IPS DF 6.9 (cell line): Measurements from ENCODE around the gene LONP2.
A peak's percentile ranks its signal among the peaks of the same experiment; 100 is the strongest.
"Not testable (repeated sequence)": the region's sequence is repeated elsewhere in the genome, so short reads cannot be mapped to it uniquely, and the experiment has no call there.

ENCODE experiments used
- DNase-seq: peaks from one replicate; pipeline ENCODE4 v3.0.0-alpha.2; 2013; ENCODE audit warnings: low read depth, low spot score
- H3K27ac ChIP-seq: one replicate; pipeline ENCODE4 v1.5.1; 2013; ENCODE audit warnings: low read length, control low read depth
- H3K27me3 ChIP-seq: 2 replicates; pipeline ENCODE4 v1.6.1; 2013; ENCODE audit warnings: mild to moderate bottlenecking, low read length; ENCODE audit not compliant: control insufficient read depth, insufficient read depth
- H3K36me3 ChIP-seq: 2 replicates; pipeline ENCODE4 v1.6.1; 2013; ENCODE audit warnings: low read length; ENCODE audit not compliant: control insufficient read depth, insufficient read depth
- H3K4me1 ChIP-seq: 2 replicates; pipeline ENCODE4 v1.6.1; 2013; ENCODE audit warnings: low read length; ENCODE audit not compliant: control insufficient read depth, insufficient read depth
- H3K4me3 ChIP-seq: 2 replicates; pipeline ENCODE4 v1.5.1; 2013; ENCODE audit warnings: mild to moderate bottlenecking, low read length
- H3K9me3 ChIP-seq: 2 replicates; pipeline ENCODE4 v1.6.1; 2013; ENCODE audit warnings: low read length, inconsistent platforms; ENCODE audit not compliant: control insufficient read depth, insufficient read depth
- WGBS: extraction: QIAGEN DNeasy Blood & Tissue Kit; methylation state at CpG from one replicate; pipeline ENCODE4 v1.1.7; 2013; ENCODE audit warnings: mixed read lengths, missing lambda C conversion rate; ENCODE audit not compliant: insufficient read length, insufficient coverage; 5-methylcytosine and 5-hydroxymethylcytosine counted together

The LONP2 gene

GRCh38 chr16:48235556-48236136 lies 8.5 kb upstream of the LONP2 start:
- no peaks in the 10 kb centered on the region for H3K27me3 ChIP-seq
- WGBS, result no CpG with 5 or more reads among the region's 6 CpGs
- H3K4me3 ChIP-seq, result no peak overlapping the region
- no peak overlapping the region for H3K27ac ChIP-seq
- H3K9me3 ChIP-seq, result no peaks in the 10 kb centered on the region
- 0 out of 2 replicates have a peak, but pooled peaks cover 1% of the 10 kb centered on the region for H3K4me1 ChIP-seq
- H3K36me3 ChIP-seq, result no peaks in the 10 kb centered on the region
- DNase-seq, result no peak

- no CpG with 5 or more reads among the region's 1 CpG for WGBS
- no peaks in the 10 kb centered on the region for H3K9me3 ChIP-seq
- DNase-seq, result no peak
- H3K4me1 ChIP-seq, result 0 out of 2 replicates have a peak, but pooled peaks cover 1% of the 10 kb centered on the region
- H3K4me3 ChIP-seq, result no peak overlapping the region
- no peaks in the 10 kb centered on the region for H3K27me3 ChIP-seq
- no peaks in the 10 kb centered on the region for H3K36me3 ChIP-seq
- H3K27ac ChIP-seq, result no peak overlapping the region
Measured at GRCh38 chr16:48236286-48236685, 7.8 kb upstream of the LONP2 start.

GRCh38 chr16:48240147-48240546 lies 4.0 kb upstream of the LONP2 start:
- not testable (repeated sequence) for H3K9me3 ChIP-seq, DNase-seq, H3K4me3 ChIP-seq, H3K4me1 ChIP-seq, H3K27me3 ChIP-seq, H3K27ac ChIP-seq, H3K36me3 ChIP-seq
- no CpG with 5 or more reads among the region's 3 CpGs for WGBS

- WGBS, result no CpG with 5 or more reads among the region's 8 CpGs
- H3K4me1 ChIP-seq, result no peaks in the 10 kb centered on the region
- H3K27me3 ChIP-seq, result no peaks in the 10 kb centered on the region
- no peaks in the 10 kb centered on the region for H3K36me3 ChIP-seq
- no peak for DNase-seq
- H3K27ac ChIP-seq, result no peak overlapping the region
- H3K4me3 ChIP-seq, result peak overlapping the region; percentile 84; the same call in 1 of the 2 replicates
- no peaks in the 10 kb centered on the region for H3K9me3 ChIP-seq
Measured at GRCh38 chr16:48244863-48245195, 729 bp downstream of the LONP2 start.

- DNase-seq, result no peak
- no peaks in the 10 kb centered on the region for H3K27me3 ChIP-seq
- H3K36me3 ChIP-seq, result no peaks in the 10 kb centered on the region
- H3K9me3 ChIP-seq, result no peaks in the 10 kb centered on the region
- no peak overlapping the region for H3K4me3 ChIP-seq
- H3K27ac ChIP-seq, result no peak overlapping the region
- WGBS, result no CpG with 5 or more reads among the region's 2 CpGs
- no peaks in the 10 kb centered on the region for H3K4me1 ChIP-seq
Measured at GRCh38 chr16:48246066-48246465, 2.0 kb downstream of the LONP2 start.

- DNase-seq, result no peak
- H3K27ac ChIP-seq, result no peak within 1 kb of the TSS
- no peaks in the 10 kb centered on the region for H3K36me3 ChIP-seq
- no peaks in the 10 kb centered on the region for H3K4me1 ChIP-seq
- H3K27me3 ChIP-seq, result no peaks in the 10 kb centered on the region
- no peaks in the 10 kb centered on the region for H3K9me3 ChIP-seq
- no CpG with 5 or more reads among the region's 4 CpGs for WGBS
- H3K4me3 ChIP-seq, result no peak within 1 kb of the TSS
Measured at GRCh38 chr16:48247311-48247710, 3.2 kb downstream of the LONP2 start, which contains the start of gene ABCC11. Gene ABCC11, minus strand, starts transcription at chr16:48247539. Its CDS starts 15,618 bp downstream, at chr16:48231921.

- Histone ChIP-seq H3K4me1 (no peaks in the 10 kb centered on the region), H3K36me3 (no peaks in the 10 kb centered on the region), H3K27me3 (no peaks in the 10 kb centered on the region), H3K9me3 (no peaks in the 10 kb centered on the region), H3K27ac (no peak overlapping the region), H3K4me3 (no peak overlapping the region)
- no CpG with 5 or more reads among the region's 5 CpGs for WGBS
- no peak for DNase-seq
Measured at GRCh38 chr16:48250520-48251278, 6.6 kb downstream of the LONP2 start.

GRCh38 chr16:48252013-48252412 lies 7.9 kb downstream of the LONP2 start:
- Histone ChIP-seq H3K27ac (no peak overlapping the region), H3K4me1 (no peaks in the 10 kb centered on the region), H3K36me3 (no peaks in the 10 kb centered on the region), H3K4me3 (no peak overlapping the region), H3K9me3 (no peaks in the 10 kb centered on the region), H3K27me3 (no peaks in the 10 kb centered on the region)
- WGBS, result no CpG with 5 or more reads among the region's 5 CpGs
- no peak for DNase-seq

GRCh38 chr16:48256579-48257177 lies 12.6 kb downstream of the LONP2 start:
- Histone ChIP-seq H3K27ac (no peak overlapping the region), H3K36me3 (no peaks in the 10 kb centered on the region; the same call in 1 of the 2 replicates), H3K4me1 (no peaks in the 10 kb centered on the region), H3K9me3 (no peaks in the 10 kb centered on the region), H3K27me3 (no peaks in the 10 kb centered on the region), H3K4me3 (no peak overlapping the region)
- DNase-seq, result no peak
- no CpG with 5 or more reads among the region's 7 CpGs for WGBS

- no peak for DNase-seq
- H3K36me3 ChIP-seq, result peaks cover 4% of the 10 kb centered on the region; the same call in 1 of the 2 replicates
- no peak overlapping the region for H3K4me3 ChIP-seq
- no CpG with 5 or more reads among the region's 1 CpG for WGBS
- H3K27ac ChIP-seq, result no peak overlapping the region
- H3K27me3 ChIP-seq, result no peaks in the 10 kb centered on the region
- H3K9me3 ChIP-seq, result no peaks in the 10 kb centered on the region
- no peaks in the 10 kb centered on the region for H3K4me1 ChIP-seq
Measured at GRCh38 chr16:48261569-48261968, 17.5 kb downstream of the LONP2 start.
